HG02759 (cell line): Measurements from ENCODE around the gene GSTM2.
"Not testable (repeated sequence)": the region's sequence is repeated elsewhere in the genome, so short reads cannot be mapped to it uniquely, and the experiment has no call there.

Experiments
- ATAC-seq: cut with Tn5 transposase; IDR thresholded peaks from one replicate; pipeline ENCODE4 v1.9.1; 2021; ENCODE audit warnings: mild to moderate bottlenecking, moderate library complexity; ENCODE audit not compliant: unreplicated experiment

Gene GSTM2

DNA sequence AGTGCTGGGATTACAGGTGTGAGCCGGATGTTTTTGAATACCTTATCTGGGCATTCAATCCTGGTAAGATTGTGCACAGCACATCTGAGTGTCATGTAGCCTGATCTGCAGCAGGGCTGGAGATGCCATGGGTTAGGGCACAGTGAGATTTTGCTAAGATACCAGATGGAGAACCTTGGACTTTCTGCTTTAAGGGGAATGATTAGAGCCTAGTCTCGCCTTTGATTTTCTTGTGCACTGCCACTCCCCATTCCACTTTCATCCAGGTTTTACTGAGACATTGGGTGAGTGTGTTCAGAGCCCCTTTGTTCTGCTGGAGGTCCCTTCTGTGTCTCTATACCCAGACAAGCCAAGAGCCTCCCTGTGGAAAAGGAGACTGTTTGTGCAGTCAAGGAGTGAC is 6.0 kb downstream of the GSTM2 start:
- ATAC-seq, result not testable (repeated sequence)

GRCh38 chr1:109676683-109677381 is 9.0 kb downstream of the GSTM2 start:
- not testable (repeated sequence) for ATAC-seq

DNA sequence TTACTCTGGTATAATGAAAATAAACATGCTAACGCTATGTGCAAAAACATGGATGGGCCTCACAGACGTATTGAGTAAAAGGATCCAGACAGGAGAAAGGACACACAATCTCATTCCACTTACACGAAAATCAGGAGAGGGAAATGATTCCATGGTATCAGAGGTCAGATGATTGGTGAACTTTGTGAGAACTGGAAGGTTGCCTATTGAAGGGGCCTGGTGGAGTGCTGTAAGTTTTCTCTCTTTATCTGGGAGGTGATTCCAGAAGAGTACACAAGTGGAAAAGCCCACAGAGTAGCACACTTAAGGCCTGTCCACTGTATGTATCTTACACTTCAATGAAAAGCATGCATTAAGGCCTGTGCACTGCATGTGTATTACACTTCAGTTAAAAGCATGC is 9.6 kb downstream of the GSTM2 start:
- ATAC-seq, result no peak

- not testable (repeated sequence) for ATAC-seq
Observed at GRCh38 chr1:109678637-109679036, 10.8 kb downstream of the GSTM2 start.

DNA sequence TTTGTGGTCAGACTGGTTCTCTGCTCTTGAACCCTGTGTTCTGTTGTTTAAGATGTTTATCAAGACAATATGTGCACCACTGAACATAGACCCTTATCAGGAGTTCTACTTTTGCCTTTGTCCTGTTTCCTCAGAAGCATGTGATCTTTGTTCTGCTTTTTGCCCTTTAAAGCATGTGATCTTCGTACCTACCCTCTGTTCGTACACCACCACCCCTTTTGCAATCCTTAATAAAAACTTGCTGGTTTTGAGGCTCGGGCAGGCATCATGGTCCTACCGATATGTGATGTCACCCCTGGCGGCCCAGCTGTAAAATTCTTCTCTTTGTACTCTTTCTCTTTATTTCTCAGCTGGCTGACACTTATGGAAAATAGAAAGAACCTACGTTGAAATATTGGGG is 16.9 kb downstream of the GSTM2 start:
- not testable (repeated sequence) for ATAC-seq

GRCh38 chr1:109685399-109685798 is 17.5 kb downstream of the GSTM2 start:
- not testable (repeated sequence) for ATAC-seq

- not testable (repeated sequence) for ATAC-seq
Observed at GRCh38 chr1:109685890-109686289, 18.0 kb downstream of the GSTM2 start.

DNA sequence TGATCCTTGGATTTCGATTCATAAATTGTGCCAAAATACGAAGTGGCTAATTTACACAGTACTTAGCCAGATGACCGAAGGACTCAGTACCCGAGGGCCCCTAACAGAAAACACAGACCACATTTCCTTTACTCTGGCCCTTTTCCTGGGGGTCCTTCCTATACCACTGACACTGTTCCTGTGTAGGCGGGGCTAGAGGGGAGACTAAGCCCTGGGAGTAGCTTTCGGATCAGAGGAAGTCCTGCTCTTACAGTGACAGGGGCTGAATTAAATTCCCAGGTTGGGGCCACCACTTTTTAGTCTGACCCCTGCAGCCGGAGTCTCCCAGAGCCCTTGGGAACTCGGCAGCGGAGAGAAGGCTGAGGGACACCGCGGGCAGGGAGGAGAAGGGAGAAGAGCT is 19.3 kb downstream of the GSTM2 start:
- not testable (repeated sequence) for ATAC-seq

GRCh38 chr1:109687641-109688499 is 20.0 kb downstream of the GSTM2 start, which contains the start of gene GSTM1:
TSS of gene GSTM1 (plus strand) at chr1:109687817. CDS start at chr1:109687874, 57 bp downstream.
- ATAC-seq, result peak; percentile 99

DNA sequence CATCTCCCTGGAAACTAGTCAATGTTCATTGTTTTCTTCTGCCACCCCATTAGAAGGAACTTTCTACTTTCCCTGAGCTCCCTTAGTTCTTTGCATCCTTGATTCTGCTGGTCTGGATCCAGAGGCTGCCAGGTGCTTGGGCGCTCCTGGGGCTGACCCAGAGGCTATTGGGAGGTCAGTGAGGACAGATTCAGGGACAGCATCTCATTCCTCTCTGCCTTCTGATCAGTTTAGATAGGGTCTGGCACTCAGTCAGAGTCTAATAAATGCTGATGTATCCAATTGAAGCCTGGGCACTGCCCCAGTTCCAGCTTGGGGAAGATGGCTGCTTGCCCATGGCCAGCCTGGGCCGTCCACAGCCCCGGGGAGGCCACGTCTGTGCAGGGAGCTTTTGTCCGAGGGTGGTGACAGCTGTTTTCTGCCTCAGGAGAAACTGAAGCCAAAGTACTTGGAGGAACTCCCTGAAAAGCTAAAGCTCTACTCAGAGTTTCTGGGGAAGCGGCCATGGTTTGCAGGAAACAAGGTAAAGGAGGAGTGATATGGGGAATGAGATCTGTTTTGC is 22.1 kb downstream of the GSTM2 start:
- ATAC-seq, result no peak

DNA sequence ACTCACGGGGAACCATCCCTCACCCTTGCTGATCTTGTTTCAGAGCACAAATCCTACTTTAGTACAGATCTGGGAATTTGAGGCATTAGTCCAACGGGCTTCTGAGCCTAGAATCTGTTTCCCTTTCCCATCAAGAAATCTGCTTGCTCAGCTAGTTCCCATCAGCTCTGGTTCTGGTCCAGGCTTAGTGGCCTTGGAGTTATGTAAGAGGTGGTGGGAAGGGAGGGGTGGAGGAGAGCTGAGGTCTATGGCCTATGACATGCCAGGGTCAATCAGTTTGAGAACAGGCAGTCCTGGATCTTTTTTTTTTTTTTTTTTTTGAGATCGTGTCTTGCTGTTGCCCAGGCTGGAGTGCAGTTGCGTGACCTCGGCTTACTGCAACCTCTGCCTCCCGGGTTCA is 23.9 kb downstream of the GSTM2 start:
- ATAC-seq, result no peak

GRCh38 chr1:109694400-109694799 is 26.5 kb downstream of the GSTM2 start:
- ATAC-seq, result not testable (repeated sequence)

GRCh38 chr1:109695138-109695537 is 27.3 kb downstream of the GSTM2 start:
- ATAC-seq, result not testable (repeated sequence)

GRCh38 chr1:109697066-109697465 is 29.2 kb downstream of the GSTM2 start:
- ATAC-seq, result no peak

GRCh38 chr1:109697861-109698260 is 30.0 kb downstream of the GSTM2 start:
- ATAC-seq, result not testable (repeated sequence)

- ATAC-seq, result not testable (repeated sequence)
Observed at GRCh38 chr1:109702940-109703339, 35.1 kb downstream of the GSTM2 start.

DNA sequence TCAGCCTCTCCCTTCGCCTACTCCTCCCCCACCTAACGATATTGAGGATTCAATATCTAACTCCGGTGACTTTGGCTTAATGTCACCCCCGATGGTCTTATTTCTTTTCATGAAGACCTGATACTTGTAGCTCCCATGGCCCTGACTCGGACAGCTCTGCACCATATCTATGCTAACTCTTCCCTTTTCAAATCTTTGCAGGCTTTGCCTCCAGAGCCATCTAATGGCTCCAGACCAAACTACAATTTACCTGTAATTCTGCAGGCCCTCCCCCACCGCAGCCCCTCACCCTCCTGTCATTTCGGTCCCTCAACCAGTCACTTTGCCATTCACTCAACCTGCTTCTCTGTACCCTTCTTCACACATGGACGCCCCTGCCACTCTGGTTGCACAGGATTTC is 36.3 kb downstream of the GSTM2 start:
- ATAC-seq, result no peak

DNA sequence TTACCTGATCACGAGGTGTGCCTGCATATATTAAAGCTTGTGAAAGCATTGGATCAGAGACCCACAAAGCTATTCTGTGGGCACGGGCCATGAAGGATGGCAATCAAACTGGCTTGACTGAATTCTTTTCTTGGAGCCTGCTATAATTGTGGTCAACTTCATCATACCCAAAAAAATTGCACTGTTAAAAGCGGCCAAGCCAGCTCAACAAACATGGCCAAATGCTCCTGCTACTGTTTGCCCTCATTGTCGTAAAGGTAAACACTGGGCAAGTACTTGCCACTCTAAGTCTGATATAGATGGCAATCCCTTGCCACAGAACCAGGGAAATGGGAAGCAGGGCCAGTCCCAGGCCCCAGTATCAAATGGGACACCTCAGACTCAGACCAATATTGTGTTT is 37.6 kb downstream of the GSTM2 start:
- ATAC-seq, result no peak

- not testable (repeated sequence) for ATAC-seq
Observed at GRCh38 chr1:109708949-109709348, 41.1 kb downstream of the GSTM2 start.

DNA sequence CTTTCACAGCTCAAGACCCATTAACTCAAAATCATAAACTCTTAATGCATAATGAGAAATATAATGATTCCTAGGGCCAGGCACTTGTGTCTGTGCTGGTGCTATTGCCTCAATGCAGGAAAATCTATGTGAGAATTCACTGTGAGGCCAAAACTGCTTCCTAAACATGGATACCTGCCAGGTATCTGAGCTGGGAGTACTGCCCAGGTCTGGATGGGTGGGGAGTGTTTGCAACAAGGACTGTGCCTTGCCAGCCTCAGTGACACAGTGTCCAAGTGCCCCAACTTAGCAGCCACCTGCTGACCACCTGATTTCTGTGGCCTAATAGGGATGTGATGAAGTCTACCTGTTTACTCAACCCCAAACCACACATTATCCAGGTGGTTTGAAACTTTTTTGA is 42.0 kb downstream of the GSTM2 start:
- ATAC-seq, result not testable (repeated sequence)

DNA sequence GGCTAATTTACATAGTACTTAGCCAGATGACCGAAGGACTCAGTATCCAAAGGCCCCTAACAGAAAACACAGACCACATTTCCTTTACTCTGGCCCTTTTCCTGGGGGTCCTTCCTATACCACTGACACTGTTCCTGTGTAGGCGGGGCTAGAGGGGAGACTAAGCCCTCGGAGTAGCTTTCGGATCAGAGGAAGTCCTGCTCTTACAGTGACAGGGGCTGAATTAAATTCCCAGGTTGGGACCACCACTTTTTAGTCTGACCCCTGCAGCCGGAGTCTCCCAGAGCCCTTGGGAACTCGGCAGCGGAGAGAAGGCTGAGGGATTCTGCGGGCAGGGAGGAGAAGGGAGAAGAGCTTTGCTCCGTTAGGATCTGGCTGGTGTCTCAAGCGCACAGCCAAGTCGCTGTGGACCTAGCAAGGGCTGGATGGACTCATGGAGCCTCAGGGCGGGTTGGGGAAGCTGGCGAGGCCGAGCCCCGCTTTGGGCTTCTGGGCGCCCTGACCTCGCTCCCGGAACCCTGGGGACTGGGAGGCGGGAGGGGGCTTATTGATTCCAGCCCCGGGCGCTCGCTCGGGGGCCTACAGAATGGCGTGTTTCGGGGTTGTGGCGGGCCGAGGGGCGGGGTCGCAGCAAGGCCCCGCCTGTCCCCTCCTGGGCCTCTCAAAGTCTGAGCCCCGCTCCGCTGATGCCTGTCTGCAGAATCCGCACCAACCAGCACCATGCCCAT is 43.9 kb downstream of the GSTM2 start, which contains the start of gene GSTM5:
GSTM5 (plus strand) TSS at position 659 of the 728 bp plus-strand sequence; CDS start at position 721, 62 bp downstream.
- not testable (repeated sequence) for ATAC-seq
